Right kidney (tissue), 1 donor: ENCODE results near the gene GJB5.

Source experiments
- DNase-seq: peaks from one replicate; pipeline ENCODE4 v3.0.0-alpha.2; 2016

The GJB5 gene

DNA sequence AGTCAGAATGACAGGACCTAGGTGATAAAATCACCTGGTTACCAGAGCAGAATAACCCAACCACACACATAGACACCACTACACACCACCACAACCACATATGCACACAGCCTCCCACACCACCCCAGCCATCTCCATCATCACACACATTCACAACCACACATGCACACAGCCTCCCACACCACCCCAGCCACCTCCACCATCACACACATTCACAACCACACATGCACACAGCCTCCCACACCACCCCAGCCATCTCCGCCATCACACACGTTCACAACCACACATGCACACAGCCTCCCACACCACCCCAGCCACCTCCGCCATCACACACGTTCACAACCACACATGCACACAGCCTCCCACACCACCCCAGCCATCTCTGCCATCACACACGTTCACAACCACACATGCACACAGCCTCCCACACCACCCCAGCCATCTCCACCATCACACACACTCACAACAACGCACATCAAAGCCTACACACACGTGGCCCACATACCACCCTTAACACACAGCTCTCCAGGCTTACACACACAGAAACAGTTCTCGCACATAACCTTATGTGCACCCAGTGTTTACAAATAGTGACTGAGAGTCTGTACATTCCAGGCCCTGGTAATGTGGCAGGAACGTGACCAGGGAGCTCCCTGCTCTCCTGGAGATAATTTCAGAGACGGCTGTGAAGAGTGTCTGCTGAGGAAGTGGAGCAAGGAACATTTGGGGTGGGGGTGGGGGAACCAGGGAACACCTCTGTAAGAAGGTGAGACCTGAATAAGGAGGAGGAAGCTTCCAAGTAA lies 22.9 kb downstream of the GJB5 start:
- DNase-seq = no peak

- no peak for DNase-seq
These were observed 23.5 kb downstream of the GJB5 start for GRCh38 chr1:34778381-34778780.

- DNase-seq = no peak
These were observed 24.2 kb downstream of the GJB5 start for GRCh38 chr1:34779005-34779404.

GRCh38 chr1:34779526-34779925 lies 24.7 kb downstream of the GJB5 start:
- no peak for DNase-seq

- no peak for DNase-seq
These were observed 25.1 kb downstream of the GJB5 start for GRCh38 chr1:34779962-34780361.

- DNase-seq = no peak
These were observed 25.7 kb downstream of the GJB5 start for GRCh38 chr1:34780528-34780927.

DNA sequence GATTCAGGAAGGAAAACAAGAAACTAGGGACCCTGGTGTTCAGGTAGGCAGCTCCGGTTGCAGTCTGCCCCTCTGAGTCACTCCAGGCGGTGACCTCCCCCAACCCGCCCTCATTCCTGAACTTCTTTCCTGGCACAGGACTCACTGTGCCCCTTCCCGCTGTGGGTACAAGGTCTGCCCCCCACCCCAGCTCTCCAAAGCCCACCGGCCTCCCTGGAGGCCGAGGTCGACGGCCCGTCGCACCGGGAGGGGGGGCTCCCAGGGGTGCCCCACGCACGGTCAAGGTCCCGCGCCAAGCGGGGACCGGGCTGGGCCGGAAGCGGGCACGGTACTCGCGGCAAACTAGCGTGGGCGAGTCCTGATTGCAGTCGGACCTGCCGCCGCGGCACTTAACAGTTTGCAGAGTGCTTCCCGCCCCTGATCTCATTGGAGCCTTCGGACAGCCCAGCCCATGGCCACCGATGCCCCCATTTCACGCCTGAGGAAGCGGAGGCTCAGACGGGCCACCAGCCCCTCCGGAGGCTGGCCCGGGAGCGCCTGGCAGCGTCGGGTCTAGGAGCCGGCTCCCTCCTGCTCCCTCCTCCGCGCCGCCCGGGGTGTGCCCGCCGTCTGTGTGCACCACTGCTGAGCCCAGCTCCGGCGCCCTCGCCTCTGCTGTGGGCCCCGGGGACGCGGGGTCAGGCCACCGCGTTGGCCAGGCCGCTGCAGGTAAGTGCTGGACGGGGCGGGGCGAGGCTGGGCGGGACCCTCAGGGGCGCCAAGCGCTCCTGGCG lies 26.4 kb downstream of the GJB5 start, which contains the start of gene GJB3:
Gene GJB3, plus strand, starts transcription at position 144 of the 773 bp plus-strand sequence. CDS start 3,549 bp downstream, outside the sequence.
- peak; percentile 41 for DNase-seq

GRCh38 chr1:34781844-34782391 lies 27.1 kb downstream of the GJB5 start:
- no peak for DNase-seq

- DNase-seq = no peak
These were observed 29.9 kb downstream of the GJB5 start for GRCh38 chr1:34784751-34785221.

- DNase-seq = no peak
These were observed 30.5 kb downstream of the GJB5 start for GRCh38 chr1:34785231-34785874.

DNA sequence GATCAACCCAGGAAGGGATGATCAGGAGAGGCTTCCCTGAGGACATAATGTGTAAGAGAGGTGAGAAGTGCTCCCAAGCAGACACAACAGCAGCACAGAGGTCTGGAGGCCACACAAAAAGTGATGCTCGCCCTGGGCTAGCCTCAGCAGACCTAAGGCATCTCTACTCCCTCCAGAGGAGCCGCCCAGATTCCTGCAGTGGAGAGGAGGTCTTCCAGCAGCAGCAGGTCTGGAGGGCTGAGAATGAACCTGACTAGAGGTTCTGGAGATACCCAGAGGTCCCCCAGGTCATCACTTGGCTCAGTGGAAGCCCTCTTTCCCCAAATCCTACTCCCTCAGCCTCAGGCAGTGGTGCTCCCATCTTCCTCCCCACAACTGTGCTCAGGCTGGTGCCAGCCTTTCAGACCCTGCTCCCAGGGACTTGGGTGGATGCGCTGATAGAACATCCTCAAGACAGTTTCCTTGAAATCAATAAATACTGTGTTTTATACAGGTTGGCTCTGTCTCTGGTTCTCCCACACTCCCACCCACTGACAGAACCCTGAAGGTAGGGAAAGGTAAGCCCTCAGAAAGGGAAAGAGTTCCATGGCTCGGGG lies 31.1 kb downstream of the GJB5 start:
- no peak for DNase-seq

GRCh38 chr1:34786521-34787325 lies 31.9 kb downstream of the GJB5 start:
- peak; percentile 44 for DNase-seq

DNA sequence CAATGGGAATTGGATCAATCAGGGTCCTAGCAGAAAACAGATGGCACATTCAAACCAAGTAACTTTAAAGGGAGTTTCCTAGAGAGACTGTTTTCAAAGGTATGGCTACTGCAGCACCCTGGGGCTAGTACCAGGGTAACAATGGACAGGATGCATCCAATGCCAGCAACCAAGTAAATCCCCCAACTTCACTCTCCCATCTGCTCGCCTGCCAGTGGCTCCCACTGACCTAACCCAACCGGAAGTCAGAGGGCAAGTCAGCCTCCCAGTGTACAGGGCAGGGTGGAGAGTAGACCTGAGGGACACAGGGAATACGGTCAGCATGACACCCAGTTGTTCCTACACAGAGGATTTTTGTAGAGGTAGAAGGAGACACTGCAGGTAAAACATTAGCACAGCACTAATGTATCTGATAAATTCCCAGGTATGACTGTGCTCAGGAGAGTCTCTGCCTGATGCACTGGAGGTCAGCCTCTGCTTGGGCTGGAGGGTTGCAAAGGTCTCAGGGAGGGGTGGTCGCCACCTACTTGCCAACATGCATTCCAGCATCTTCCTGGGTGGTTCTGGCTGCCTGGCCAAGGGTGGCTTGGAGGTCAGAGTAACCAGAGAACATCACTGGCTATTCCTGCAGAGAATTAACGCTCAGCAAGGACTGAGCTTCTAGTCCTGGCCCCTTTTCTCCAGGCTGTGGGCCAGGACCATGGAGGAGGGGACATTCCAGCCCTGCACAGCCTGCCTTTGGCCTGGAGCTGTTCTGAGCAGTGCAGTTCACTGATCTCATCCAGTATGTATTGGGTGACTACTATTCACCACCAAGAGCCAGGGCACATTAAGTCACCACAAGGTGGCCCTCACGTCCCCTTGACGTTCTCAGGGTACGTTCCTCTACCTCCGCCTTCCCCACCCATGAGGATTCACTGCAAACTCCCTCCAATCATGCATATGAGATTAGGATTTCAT lies 32.9 kb downstream of the GJB5 start:
- no peak for DNase-seq

- no peak for DNase-seq
These were observed 36.1 kb downstream of the GJB5 start for GRCh38 chr1:34790985-34791384.

- no peak for DNase-seq
These were observed 37.6 kb downstream of the GJB5 start for GRCh38 chr1:34792424-34792823.

GRCh38 chr1:34792868-34793727 lies 38.3 kb downstream of the GJB5 start, which contains the start of gene GJA4:
Gene GJA4, plus strand, starts transcription at chr1:34792999. Its CDS starts 1,215 bp downstream, at chr1:34794214.
- DNase-seq = peak; percentile 30

DNA sequence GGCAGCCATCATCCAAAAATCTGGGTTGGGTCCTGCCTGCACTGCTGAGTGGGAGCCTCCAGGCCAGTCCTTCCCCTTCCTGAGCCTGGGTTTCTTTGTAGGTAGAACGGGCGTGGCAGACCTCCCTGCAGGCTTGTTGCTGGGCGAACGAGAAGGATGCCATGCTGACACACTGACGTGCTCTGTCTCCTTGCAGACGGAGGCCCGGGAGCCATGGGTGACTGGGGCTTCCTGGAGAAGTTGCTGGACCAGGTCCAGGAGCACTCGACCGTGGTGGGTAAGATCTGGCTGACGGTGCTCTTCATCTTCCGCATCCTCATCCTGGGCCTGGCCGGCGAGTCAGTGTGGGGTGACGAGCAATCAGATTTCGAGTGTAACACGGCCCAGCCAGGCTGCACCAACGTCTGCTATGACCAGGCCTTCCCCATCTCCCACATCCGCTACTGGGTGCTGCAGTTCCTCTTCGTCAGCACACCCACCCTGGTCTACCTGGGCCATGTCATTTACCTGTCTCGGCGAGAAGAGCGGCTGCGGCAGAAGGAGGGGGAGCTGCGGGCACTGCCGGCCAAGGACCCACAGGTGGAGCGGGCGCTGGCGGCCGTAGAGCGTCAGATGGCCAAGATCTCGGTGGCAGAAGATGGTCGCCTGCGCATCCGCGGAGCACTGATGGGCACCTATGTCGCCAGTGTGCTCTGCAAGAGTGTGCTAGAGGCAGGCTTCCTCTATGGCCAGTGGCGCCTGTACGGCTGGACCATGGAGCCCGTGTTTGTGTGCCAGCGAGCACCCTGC lies 39.3 kb downstream of the GJB5 start:
- DNase-seq = no peak

DNA sequence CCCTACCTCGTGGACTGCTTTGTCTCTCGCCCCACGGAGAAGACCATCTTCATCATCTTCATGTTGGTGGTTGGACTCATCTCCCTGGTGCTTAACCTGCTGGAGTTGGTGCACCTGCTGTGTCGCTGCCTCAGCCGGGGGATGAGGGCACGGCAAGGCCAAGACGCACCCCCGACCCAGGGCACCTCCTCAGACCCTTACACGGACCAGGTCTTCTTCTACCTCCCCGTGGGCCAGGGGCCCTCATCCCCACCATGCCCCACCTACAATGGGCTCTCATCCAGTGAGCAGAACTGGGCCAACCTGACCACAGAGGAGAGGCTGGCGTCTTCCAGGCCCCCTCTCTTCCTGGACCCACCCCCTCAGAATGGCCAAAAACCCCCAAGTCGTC lies 39.9 kb downstream of the GJB5 start:
- DNase-seq = no peak
